ENCODE results near the gene DNAJC18. TPM values are rescaled to one million over a fixed set of nuclear protein-coding genes. Genes with fewer than 3 reads are reported as not detected.

The DNAJC18 gene
- total and polyA plus RNA-seq, 2 of the 8 experiments (the other 6 are each of a cell fraction or from before 2014, with no cell fraction given): 7.8 to 29.2 TPM

GRCh38 chr5:139397921-139398320 lies 41.4 kb downstream of the DNAJC18 start (continued):
- TF ChIP-seq ASH2L (IDR thresholded peaks at IDR 0.05; ENCODE audit: low read length): no peak
- no peak for TF ChIP-seq E2F6 (IDR thresholded peaks at IDR 0.05)
- TF ChIP-seq BACH1 (IDR thresholded peaks at IDR 0.05; ENCODE audit: low read length): no peak
- TF ChIP-seq, protein P1, sequence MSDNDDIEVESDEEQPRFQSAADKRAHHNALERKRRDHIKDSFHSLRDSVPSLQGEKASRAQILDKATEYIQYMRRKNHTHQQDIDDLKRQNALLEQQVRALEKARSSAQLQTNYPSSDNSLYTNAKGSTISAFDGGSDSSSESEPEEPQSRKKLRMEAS (IDR thresholded peaks at IDR 0.05): no peak
- TF ChIP-seq RXRA (IDR thresholded peaks at IDR 0.05; ENCODE audit: insufficient read depth, low read depth, low read length): no peak
